Peyer's patch (tissue), 4 donors: ENCODE results near the gene PRMT7.

Source experiments
- POLR2A ChIP-seq, 2 donors: fragments of 450-650 bp; IDR thresholded peaks; one replicate each; pipeline ENCODE4 v1.5.1; 2017; ENCODE audit warnings: antibody characterized with exemption in 2 of 2, mild to moderate bottlenecking in 2 of 2, moderate library complexity in 2 of 2
- TF ChIP-seq, protein P1 (sequence below), 6 experiments: fragments of 450-650 bp in 4 of 6; fragments of 200-600 bp in 2 of 6; sonication (generic) in 1 of 6; IDR thresholded peaks; one replicate each; pipeline ENCODE4 v1.5.1; 2017 to 2019; ENCODE audit warnings: antibody characterized with exemption in 6 of 6, mild to moderate bottlenecking in 3 of 6, moderate library complexity in 1 of 6

DNA sequence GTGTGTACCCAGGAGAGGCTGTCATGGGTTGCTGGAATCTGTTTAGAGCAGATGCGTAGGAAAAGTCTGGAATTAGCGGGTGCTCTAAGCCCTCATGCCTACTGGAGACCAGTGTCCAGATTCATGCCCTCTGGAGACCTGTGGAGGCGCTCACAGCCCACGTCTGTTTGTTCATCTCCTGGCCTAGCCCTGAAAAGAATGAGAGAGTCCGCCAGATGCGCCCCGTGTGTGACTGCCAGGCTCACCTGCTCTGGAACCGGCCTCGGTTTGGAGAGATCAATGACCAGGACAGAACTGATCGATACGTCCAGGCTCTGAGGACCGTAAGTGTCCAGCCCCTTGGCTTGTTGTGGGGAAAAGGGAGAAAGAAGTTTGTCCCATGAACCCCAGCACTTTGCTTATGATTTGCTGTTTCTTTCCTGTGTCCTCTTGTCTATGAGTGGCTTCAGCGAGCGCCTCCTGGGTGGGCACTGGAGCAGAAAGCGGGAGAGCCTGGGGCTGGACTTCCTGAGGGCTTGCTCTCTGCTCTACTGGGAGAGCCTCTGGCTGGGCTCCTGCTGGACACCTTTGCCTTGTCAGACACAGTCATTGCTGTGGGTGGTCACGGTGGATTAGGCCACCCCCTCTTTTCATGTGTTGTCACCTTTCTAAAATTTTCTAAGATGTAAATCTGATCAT is 35.3 kb downstream of the PRMT7 start:
- TF ChIP-seq, protein P1, sequence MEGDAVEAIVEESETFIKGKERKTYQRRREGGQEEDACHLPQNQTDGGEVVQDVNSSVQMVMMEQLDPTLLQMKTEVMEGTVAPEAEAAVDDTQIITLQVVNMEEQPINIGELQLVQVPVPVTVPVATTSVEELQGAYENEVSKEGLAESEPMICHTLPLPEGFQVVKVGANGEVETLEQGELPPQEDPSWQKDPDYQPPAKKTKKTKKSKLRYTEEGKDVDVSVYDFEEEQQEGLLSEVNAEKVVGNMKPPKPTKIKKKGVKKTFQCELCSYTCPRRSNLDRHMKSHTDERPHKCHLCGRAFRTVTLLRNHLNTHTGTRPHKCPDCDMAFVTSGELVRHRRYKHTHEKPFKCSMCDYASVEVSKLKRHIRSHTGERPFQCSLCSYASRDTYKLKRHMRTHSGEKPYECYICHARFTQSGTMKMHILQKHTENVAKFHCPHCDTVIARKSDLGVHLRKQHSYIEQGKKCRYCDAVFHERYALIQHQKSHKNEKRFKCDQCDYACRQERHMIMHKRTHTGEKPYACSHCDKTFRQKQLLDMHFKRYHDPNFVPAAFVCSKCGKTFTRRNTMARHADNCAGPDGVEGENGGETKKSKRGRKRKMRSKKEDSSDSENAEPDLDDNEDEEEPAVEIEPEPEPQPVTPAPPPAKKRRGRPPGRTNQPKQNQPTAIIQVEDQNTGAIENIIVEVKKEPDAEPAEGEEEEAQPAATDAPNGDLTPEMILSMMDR (IDR thresholded peaks at IDR 0.05) = no peak
- TF ChIP-seq POLR2A (IDR thresholded peaks at IDR 0.05) = no peak
